Activated T-cell treated with anti-CD3 and anti-CD28 coated beads, Interleukin-2, amount 50 U/mL, for 48 hours (primary cell): Measurements from ENCODE around the gene WWOX.

Experiments
- DNase-seq, 2 experiments: peaks; one replicate each; pipeline ENCODE4 v3.0.0-alpha.2; 2020

Gene WWOX

DNA sequence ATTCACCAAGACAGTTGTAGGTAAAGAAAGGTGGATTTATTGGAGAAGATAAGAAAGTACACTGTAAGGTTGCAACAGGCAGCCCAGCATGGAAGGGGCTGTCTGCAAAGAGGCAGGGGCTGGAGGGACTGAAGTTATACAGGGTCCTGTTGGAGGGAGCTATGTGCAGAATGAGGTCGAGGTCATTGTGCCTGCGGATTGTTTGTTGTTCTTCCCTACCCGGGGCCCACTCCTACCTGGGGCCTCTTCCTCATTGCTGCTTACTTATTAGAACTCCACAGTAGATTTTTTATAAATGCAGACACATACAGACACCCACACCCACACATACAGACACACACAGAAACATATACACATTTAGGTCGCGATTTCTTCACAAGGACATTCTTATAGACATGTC lies 1034.8 kb downstream of the WWOX start:
- DNase-seq, result no peak

- DNase-seq, result no peak
Measured at GRCh38 chr16:79136955-79137354, 1037.5 kb downstream of the WWOX start.

DNA sequence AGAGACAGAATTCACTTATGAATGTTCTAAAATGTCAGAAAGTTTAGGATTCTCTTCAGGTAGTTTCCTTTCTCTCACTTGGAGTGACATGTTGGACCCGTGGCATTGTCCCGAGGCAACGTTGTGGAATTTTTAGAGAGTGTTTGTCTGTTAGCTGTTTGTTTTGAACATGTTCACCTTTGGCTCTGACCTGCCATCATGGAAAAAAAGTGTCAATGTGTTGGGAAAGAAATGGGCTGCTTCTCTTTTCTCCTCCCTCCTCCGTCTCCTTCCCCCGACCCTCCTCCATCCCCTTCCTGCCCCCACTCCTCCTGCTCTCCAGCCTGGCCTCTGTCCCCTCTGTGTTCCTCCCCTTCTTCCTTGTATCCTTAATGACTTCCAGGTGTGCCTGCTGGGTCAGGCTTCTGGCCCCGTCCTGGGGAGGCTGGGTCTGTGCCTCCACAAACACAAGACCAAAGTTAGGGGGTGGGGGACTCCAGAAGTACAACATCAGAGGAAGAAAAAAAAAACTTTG lies 1038.0 kb downstream of the WWOX start:
- no peak for DNase-seq

GRCh38 chr16:79139799-79140198 lies 1040.3 kb downstream of the WWOX start:
- no peak for DNase-seq

DNA sequence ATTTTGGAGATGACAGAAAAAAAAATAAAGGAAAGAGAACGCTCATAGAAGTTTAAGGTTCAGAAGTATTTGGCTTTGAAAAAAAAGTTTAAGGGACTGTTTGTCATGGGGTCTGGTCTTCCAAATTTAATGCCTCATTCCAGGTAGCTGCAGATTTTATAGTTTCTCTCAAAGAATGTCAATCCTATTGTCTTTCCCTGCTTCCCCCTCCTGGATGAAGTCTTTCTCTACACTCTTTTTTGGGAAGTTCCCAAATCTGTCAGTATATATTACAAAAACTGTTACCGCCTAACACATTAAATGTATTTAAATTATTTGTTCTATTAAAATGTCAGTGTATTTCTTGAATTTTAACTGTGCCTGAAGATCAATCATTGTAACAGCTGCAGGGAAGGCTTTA lies 1043.6 kb downstream of the WWOX start:
- DNase-seq, result no peak

DNA sequence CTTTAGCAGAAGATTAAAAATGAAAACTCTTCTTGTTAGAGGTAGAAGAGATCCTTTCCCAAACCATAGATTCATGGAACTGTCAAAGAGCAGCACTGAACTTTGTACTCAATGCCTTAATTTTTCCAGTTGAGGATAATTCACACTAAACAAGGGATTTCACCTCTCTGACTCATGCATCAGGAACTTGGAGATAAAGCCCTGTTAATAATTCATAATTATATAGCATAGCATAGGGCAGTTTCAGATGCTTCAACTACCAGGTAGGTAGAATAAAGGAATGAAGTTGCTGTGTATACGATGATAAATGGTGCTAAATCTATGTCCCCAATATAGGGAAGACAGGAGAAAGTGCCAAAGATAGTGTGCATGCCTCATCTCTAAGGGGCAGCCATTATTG lies 1050.7 kb downstream of the WWOX start:
- DNase-seq, result no peak

DNA sequence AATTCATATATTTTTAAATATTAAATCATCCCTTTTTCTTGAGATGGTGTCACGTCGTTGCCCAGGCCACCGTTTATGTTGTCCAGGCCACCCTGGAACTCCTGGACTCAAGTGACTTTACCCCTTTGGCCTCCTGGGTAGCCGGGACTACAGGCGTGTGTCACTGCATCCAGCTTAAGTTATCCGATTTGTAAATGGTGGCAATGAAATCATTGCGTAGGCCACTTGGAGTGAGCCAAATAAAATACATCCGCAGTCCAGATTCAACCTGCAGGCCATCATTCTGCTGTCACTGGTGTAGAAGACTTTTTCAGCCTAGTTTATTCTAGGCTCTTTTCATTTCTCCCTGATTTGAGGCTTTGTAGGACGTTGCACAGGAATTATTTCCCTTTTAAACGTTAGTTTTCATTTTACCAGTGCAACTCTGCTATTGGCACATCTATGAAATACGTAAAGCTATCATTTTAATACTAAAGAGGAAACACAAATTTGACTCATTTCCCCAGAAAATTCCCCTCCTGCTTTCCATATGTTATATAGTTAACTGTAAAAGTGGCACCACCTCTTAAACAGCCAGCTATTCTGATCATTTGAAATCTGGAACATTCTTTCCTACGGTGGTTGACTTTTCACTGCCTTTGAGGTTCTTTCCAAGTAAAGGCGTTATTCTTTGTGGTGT lies 1051.3 kb downstream of the WWOX start:
- DNase-seq, result no peak

DNA sequence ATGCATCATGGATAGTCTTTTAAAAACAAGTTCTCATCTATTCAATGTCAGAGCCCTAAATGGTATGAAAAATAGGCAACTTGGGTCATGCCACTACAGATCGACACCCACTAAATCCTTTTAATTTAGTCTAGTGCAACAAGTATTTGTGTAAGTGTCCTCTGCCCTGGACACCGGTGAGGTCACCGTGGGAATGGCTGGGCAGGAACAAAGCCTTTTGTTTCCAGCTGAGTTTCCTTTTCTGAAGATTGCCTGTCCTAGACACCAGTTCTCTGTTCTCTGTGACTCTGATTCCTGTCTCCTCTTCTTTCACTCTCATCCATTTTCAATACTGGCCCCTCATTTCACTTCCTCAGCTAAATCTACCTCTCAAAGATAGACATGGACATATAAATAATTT lies 1054.6 kb downstream of the WWOX start:
- no peak for DNase-seq

GRCh38 chr16:79155471-79155870 lies 1056.0 kb downstream of the WWOX start:
- DNase-seq, result no peak

- DNase-seq, result no peak
Measured at GRCh38 chr16:79155904-79156303, 1056.5 kb downstream of the WWOX start.

GRCh38 chr16:79156761-79157160 lies 1057.3 kb downstream of the WWOX start:
- DNase-seq, result no peak

- DNase-seq, result no peak
Measured at GRCh38 chr16:79158337-79158736, 1058.9 kb downstream of the WWOX start.

DNA sequence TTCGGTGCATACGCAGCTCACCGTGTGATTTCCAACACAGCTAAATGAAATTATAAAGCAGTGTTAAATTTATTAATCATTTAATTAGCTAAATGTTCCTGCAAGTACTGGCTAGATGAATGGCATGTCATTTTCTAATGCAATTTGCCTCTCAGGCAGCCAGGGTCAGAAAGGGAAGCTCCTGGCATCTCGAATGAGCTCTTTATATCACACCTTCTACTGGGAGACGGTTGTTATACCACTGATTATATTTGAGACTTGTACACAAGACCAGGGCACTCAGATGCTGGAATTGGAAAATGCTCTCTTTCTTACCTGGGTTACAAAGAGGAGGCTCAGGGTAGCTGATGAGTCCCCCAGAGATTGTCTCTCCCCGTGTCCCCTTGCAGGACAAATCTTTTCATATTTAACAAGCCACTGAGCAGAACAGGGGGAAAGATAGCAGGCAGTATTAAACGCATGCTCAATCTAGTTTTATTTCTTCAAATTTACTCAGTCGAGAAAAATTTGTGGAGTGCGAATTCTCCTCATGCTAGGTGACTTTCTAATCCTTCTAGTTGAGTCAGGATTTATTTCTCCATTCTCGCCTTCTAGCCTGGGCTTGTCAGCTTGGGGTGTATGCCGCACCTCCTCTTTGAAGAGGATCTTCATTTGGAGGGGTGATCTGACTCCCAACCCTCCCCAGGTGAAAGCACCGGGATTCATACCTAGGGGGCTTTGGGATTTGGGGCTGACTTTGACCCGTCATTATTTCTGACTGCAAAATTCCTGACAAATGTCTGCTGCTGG lies 1060.0 kb downstream of the WWOX start:
- no peak for DNase-seq

GRCh38 chr16:79162977-79163376 lies 1063.5 kb downstream of the WWOX start:
- no peak for DNase-seq

DNA sequence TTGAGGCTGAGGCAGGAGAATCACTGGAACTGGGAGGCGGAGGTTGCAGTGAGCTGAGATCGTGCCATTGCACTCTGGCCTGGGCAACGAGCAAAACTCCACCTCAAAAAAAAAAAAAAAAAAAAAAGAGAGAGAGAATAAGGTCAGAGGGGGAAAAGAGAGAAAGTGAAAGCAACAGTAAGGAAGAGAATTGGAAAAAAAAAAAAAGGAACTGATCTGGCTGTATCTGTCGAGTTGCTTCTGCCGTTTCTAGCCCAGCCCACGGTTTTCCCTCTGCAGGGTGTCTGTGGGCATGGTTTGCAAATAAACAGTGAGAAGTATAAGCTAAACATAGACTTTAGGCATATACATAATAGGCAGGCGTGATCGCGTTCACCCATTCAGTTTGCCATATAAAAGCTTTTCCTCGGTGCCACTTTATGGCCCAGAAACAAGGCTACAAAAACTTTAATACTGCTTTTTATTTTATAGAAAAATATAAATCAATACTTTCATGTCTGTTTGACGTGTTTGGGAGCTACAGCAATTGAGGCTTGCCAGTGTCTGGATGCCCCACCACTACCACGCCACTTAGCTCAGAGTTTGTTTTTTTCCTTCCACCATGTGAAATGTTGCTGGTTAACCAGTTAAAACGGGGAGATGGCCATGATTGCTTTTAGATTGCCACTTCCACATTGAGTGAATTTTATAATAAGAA lies 1064.4 kb downstream of the WWOX start:
- no peak for DNase-seq

DNA sequence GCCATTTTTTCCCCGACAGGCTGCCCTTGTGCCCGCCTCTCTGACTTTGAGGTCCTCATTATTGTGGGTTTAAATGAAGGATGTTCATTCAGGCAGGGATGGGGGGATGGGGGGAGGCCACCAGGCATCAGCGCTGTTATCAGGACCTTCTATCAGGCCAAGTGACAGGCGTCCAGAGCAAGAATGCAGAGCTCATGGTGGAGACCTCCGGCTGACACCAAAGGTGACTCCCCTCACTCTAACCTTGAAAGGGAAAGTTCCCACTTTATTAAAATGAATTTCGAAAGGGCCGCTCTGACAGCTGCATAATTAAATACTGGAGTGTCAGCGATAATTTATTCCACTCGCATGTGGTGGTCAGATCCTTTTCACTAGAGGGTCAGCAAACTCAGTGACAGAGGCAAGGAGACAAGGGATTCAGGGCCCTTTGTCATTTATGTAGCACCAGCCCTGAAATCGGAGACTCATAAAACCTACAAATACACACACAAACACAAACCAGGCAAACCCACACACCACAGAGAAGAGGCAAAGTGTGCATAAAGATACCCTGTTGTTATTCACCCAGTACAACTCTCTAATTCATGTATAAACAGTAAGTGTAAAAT lies 1065.0 kb downstream of the WWOX start:
- DNase-seq, result no peak

- DNase-seq, result no peak
Measured at GRCh38 chr16:79165079-79165478, 1065.6 kb downstream of the WWOX start.

DNA sequence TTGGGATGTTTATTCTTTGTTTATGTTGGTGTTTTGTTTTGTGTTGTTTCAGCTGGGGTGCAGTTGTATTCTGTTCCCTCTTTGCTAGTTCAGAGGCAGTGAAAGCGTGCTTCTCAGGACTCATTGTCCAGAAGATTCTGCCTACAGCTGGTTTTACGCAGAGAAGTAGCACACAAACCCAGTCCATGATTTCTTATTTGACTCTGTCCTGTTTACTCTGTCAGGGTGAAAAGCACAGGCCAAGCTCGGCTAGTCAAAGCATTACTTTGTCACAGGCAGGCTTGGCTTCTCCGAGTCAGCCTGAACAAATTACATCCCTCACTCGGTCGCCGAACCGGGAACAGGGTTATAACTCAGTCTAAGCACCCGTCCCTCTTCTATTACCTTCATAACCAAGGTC lies 1066.1 kb downstream of the WWOX start:
- no peak for DNase-seq

- no peak for DNase-seq
Measured at GRCh38 chr16:79167893-79168292, 1068.4 kb downstream of the WWOX start.

- no peak for DNase-seq
Measured at GRCh38 chr16:79168321-79168720, 1068.9 kb downstream of the WWOX start.

GRCh38 chr16:79169239-79169638 lies 1069.8 kb downstream of the WWOX start:
- peak; percentile 36 to 49 for DNase-seq

DNA sequence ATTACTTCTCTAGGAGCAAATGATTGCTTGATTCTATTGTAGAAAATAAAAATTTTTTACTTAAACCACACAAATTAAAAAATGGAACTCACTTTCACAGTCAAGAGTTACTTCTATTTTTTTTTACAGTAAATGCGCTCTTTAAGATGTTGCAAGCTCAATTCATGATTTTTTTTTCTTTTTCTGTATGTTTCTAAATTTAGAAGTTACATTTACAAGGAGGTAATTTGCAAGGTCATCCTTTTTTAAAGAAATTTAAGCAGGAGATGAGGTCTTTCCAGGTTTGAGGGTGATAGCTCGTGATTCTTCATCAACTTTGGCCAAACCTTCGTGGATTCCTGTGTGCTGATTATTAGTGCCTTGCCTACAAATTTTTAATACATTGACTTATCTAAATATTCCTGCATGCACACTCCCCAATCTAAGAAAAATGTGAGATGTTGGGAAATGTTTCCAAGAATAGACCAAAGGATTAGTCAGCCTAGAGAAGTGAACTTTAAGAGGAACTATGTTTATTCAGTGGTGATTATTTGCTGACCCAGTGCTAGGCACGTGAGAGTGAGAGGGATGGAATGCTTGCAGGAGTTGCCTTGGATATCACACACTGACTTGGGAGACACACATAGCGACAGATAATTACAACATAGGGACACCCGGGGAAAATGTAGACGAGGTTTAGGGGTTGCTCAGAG lies 1071.2 kb downstream of the WWOX start:
- no peak for DNase-seq

GRCh38 chr16:79171504-79171903 lies 1072.0 kb downstream of the WWOX start:
- no peak for DNase-seq
